ENCODE results near the gene COL23A1. TPM values are rescaled to one million over a fixed set of nuclear protein-coding genes. Genes with fewer than 3 reads are reported as not detected.
A peak's percentile ranks its signal among the peaks of the same experiment; 100 is the strongest.

The COL23A1 gene
- total RNA-seq, 1 donor from 2014 or later: 0.32 TPM

GRCh38 chr5:178454821-178455479, 135.2 kb downstream of the COL23A1 start:
- peak; percentile 29 for ATAC-seq

DNA sequence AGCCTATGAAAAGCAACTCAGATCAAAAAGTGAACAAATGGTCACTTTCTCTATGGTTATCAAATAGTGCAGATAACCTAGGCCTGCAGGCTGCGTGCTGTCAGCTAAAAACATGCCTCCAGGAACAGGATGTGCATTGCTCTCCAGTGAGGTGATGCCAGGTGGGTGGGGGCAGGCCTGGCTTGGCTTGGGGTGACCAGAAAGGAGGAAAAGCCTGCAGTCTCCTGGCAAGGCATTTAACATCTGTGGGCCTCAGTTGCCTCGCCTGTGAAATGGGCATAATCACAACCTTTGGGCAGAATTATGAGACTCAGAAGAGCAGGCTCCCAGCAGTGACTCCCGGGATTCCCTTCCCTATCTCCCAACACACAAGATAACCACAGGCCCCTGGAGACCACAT, 135.9 kb downstream of the COL23A1 start:
- ATAC-seq: no peak

GRCh38 chr5:178453224-178453623, 137.0 kb downstream of the COL23A1 start:
- no peak for ATAC-seq

- no peak for ATAC-seq
These were observed 139.8 kb downstream of the COL23A1 start for GRCh38 chr5:178450121-178451028.

- ATAC-seq: no peak
These were observed 140.8 kb downstream of the COL23A1 start for GRCh38 chr5:178449163-178450070.

GRCh38 chr5:178445534-178445933, 144.7 kb downstream of the COL23A1 start:
- no peak for ATAC-seq

- ATAC-seq: no peak
These were observed 147.6 kb downstream of the COL23A1 start for GRCh38 chr5:178442405-178443257.

- no peak for ATAC-seq
These were observed 148.5 kb downstream of the COL23A1 start for GRCh38 chr5:178441486-178442270.

- ATAC-seq: no peak
These were observed 150.0 kb downstream of the COL23A1 start for GRCh38 chr5:178440181-178440580.

DNA sequence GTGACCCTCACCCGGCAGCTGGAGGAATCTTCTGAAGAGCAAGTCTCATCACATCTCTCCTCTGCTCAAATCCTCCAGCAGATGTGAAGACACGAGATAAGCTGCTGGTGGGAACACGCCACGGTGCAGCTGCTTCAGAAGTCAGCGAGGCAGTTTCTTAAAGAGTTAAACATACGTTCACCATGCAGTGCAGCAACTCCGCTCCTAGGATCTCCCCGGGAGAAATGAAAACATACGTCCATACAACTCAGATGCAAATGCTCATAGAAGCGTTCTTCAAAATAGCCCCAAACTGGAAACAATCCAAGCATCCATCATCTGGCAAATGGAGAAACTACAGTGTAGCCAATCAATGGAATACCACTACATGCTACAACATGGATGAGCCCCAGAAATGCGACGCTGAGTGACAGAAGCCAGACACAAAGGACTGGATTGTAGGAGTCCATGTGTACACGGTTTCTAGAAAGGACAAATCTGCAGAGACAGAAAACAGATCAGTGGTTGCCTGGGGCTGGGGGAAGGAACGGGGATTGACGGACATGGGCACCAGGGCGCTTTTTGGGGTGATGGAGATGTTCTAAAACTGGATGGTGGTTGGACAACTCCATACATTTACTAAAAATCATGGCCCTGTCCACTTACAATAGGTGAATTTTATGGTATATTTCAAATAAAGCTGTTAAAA, 150.6 kb downstream of the COL23A1 start:
- no peak for ATAC-seq

DNA sequence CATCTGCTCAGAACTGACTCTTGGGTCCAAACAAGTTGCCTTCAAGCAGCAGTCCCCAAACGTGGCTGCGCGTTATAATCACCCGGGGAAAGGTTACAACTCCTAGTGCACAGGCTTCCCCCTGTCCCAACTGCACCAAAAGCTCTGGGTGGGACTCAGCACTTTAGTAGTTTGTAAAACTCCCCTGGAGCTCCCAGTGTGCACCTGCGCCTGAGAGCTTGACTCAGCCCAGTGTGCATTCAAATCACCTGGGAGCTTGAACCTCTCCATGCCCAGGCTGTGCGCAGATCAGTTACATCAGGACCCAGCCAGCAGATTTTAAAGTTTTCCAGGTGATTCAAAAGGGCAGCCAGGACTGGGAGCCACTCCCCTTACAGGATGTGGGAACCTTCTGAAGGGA, 151.4 kb downstream of the COL23A1 start:
- no peak for ATAC-seq

GRCh38 chr5:178437386-178438075, 152.7 kb downstream of the COL23A1 start:
- ATAC-seq: no peak

- no peak for ATAC-seq
These were observed 153.8 kb downstream of the COL23A1 start for GRCh38 chr5:178436326-178436940.

GRCh38 chr5:178435321-178436238, 154.6 kb downstream of the COL23A1 start:
- no peak for ATAC-seq

DNA sequence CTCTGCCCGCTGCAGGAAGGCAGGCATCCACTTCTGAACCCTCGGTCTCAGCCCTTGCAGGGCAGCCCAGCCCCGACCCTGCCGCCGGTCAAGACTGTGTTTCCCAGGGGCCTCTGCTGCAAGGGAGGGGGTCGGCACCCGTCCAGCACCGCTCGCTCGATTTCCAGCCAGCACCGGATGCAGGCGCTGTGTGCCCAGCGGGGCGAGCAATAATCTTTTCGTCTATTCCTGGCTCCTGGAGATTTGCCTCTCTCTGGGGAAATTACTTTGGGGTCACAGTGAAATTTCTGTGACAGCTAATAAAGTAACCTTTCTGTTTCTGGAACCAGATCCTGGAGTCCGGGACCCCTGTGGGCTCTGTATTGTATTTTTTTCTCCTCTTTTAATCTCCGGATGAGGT, 155.3 kb downstream of the COL23A1 start:
- ATAC-seq: no peak

- ATAC-seq: no peak
These were observed 156.0 kb downstream of the COL23A1 start for GRCh38 chr5:178434016-178434761.

- no peak for ATAC-seq
These were observed 156.9 kb downstream of the COL23A1 start for GRCh38 chr5:178433273-178433775.
